GM18499 (cell line): ENCODE measurements around the gene PRH2.

Experiments used
- ATAC-seq: cut with Tn5 transposase; IDR thresholded peaks from one replicate; pipeline ENCODE4 v1.9.1; 2021; ENCODE audit warnings: moderate number of reproducible peaks; ENCODE audit not compliant: insufficient read depth, unreplicated experiment

The PRH2 gene

DNA sequence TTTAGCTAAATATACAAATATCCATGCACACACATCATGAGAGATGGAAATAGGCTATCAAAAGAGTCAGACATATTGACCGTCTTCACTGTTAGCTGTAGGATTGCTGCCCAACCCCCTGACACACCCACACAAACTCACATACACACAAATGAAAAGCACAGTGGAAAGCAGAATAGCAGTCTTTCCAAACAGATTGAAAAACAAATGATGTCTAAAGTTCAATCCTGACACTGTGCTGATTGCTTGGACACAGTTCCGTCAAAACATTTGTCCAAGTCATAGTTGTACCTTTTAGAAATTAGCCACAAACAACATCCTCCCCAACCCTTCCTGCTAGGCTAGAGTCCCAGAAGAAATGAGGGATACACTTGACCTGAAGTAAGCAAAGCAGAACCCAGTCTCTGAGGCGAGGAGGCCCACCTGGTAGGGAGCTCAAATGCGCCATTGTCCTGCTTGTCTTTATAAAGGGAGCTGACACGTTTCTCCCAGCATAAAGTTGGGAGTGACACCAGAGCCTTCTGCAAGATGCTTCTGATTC is at the start of gene PRH2:
PRH2 (plus strand) TSS at position 491 of the 541 bp plus-strand sequence; CDS start at position 529, 38 bp downstream.
- no peak for ATAC-seq

DNA sequence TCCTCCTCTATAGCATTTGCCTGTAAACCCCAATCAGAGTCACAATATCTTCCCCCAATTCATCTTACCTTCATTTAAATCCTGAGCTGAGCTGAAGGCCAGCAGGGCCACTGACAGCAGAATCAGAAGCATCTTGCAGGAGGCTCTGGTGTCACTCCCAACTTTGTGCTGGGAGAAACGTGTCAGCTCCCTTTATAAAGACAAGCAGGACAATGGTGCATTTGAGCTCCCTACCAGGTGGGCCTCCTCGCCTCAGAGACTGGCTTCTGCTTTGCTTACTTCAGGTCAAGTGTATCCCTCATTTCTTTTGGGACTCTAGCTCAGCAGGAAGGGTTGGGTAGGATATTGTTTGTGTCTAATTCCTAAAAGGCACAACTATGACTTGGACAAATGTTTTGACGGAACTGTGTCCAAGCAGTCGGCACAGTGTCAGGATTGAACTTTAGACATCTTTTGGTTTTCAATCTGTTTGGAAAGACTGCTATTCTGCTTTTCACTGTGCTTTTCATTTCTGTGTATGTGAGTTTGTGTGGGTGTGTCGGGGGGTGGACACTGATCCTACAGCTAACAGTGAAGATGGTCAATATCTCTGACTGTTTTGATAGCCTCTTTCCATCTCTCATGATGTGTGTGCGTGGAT is 44.8 kb upstream of the PRH2 start, which contains the start of gene PRH1:
PRH1 (minus strand) TSS at position 170 of the 640 bp plus-strand sequence; CDS start at position 132, 38 bp downstream.
- ATAC-seq: no peak

DNA sequence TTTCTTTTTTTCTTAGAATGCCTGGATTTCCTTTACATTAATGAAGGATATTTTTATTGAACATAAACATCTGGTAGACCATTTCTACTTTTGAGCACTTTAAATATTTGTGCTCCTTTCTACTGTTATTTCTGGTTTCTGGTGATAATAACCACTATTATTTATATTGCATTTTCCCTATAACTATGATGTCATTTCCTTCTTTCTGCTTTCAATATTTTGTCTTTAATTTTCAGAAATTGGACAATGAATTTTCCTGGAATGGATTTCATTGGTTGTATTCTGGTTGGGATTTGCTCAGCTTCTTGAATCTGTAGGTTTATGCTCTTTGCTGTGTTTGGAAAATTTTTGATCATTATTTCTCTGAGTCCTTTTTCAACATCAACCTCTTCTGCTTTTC is 39.8 kb upstream of the PRH2 start:
- ATAC-seq: no peak

DNA sequence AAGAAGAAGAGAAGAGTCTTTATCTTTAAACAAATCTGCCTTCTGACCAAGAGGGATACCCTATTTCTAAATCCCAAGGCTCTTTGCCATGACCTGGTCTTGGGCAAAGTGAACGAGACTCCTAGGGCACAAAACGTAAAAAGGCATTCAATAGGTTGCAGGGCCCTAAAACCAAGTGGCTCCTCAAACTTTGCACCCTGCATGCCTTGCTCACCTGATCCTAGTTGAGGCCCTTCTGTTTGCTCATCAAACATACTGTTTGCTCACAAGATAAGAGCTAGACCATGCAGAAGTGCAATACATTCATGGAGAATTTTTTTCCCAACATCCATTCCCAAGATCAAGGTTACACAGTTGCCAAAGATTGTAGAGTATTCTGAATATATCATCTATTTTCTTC is 37.1 kb upstream of the PRH2 start:
- ATAC-seq: no peak

DNA sequence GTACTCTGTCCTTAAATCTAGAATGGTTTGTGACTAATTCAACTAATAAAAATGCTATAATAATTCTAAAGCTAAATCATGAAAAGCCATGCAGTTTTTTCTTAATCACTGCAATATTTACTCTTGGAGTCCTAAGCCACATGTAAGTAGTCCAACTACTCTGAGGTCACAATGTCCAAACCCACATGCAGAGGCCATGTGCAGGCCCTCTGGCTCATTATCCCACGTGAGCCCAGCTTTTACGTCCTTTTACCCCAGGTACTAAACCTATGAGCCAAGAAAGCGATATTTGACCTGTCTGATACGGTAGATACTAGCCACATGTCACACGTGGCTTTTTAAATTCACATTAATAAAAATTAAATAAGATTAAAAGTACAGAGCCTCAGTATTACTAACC is 32.2 kb upstream of the PRH2 start:
- ATAC-seq: no peak

DNA sequence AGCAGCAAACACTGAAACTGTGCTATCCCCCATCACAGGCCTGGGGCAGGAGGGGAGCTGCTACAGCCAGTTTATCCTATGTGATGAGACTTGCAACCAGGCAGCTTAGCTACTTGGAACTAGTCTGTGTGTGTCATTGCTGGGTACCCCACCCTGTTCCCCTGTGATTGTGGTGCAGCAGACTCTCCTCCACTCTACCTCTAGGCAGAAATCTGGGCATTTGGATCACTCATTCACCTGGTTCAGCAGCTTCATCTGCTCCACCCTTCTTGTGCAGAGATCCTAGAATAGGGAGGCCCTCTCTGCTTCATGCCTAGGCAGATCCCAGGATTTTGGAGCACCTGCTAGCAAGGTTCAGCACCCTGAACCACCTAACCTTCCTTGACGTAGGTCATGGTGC is 28.5 kb upstream of the PRH2 start:
- no peak for ATAC-seq

DNA sequence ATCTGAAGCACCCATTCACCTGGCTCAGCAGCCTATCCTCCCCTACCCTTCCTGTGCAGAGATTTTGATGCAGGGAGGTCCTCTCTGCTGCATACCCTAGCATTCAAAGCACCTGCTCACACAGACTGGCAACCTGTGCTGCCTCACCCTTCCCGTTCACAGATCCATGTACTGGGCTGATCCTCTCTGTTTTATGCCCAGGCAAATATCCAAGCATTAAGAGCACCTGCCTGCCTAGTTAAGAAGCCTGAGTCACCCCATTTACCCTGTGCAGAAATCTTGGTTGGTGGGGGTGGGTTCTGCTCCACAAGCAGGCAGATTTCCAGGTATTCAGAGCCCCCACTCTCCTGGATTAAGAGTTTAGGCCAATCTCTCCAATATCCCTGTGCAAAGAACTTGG is 28.1 kb upstream of the PRH2 start:
- no peak for ATAC-seq

DNA sequence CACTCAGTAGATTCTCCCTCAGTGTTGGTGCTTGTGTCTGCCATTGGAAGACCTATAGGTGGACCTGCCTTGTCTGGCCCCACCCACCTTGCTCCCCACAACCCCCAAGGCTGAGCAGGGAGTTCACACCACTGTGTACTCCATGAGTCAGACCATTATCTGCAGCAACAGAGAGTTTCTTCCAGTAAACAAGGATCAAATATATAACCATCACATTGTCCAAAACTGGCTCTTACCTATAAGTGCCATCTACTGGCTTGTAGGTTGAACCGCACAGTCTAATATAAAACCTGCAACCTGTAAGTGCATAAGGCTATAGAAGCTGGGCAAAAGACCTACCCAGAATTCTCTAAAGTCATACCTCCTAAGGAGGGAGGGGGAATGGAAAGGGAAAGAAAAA is 27.6 kb upstream of the PRH2 start:
- no peak for ATAC-seq

DNA sequence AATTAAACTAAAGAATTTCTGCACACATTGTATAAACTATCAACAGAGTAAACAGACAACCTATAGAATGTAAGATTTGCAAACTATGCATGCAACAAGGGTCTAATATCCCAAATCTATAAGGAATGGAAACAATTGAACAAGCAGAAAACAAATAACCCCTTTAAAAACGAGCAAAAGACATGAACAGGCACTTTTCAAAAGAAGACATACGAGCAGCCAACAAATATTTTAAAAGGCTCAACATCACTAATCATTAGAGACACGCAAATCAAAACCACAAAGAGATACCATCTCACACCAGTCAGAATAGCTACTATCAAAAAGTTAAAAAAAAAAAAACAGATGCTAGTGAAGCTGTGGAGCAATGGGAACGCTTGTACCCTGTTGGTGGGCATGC is 24.4 kb upstream of the PRH2 start:
- no peak for ATAC-seq

DNA sequence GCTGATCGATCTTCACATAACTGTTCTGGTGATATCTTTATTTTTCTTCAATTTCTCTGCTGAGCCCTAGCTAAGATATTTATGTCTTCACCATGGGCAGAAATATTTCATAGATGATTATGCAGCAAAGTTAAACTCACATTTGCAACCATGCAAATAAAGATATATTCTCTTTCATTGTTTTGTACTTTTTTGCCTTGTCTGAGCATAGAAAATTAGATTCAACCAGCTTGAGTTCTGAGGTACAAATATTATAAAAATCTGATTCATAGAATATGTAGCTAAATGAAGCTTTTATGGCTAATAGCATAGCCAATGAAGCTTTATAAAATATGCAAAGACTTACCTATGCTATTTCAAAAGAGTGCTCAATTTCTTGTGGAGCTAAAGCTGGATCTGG is 19.6 kb upstream of the PRH2 start, which contains the start of gene TAS2R13:
TAS2R13 (minus strand) TSS at position 101 of the 400 bp plus-strand sequence. CDS start 264 bp downstream, outside the sequence.
- ATAC-seq: no peak

DNA sequence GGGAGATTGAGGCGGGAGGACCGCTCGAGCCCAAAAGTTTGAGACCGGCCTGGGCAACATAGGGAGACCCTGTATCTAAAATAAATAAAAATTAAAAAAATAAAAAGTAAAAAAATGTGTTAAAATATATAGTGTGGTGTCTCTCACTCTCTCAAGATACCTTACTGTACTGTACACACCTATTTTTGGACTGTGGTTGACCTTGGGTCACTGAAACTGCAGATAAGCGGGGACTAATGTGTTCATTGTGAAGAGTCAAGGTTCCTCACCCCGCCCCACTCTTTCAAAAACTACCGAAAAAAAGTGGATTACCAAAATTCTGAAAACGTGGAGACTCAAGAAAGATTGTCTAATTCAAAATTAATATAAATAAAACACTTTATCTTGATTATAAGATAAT is 18.7 kb upstream of the PRH2 start:
- ATAC-seq: no peak

DNA sequence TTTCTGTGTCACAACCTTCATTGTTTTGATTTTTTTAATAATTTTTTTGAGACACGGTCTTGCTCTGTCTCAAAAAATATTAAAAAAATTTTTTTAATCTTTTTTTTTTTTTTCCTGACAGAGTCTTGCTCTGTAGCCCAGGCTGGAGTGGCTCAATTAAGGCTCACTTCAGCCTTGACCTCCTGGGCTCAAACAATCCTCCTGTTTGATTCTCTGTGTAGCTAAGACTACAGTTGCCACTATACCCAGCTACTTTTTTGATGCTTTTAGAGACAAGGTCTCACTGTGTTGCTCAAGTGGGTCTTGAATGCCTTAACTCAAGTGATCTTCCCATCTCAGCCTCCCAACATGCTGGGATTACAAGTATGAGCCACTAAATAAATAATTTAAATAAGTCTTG is 9.2 kb upstream of the PRH2 start:
- no peak for ATAC-seq

DNA sequence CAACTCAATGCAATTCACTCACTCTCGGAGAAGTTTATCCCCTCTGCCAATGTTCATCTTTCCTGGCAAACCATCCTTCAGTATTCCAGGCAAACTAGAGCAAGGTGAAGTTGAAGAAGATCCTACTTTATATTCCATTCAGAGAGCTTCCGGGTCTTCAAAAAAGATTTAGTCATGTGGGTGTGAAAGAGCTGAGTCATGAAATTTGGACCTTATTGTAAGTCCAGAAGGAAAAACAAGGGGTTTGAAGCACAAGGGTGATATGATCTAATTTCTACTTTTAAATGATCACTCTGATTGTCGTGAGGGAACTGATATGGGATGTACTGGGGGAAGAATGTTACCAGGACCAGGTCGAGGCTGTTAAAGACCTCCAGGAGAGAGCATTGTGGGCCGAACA is 2.8 kb upstream of the PRH2 start:
- ATAC-seq: no peak

DNA sequence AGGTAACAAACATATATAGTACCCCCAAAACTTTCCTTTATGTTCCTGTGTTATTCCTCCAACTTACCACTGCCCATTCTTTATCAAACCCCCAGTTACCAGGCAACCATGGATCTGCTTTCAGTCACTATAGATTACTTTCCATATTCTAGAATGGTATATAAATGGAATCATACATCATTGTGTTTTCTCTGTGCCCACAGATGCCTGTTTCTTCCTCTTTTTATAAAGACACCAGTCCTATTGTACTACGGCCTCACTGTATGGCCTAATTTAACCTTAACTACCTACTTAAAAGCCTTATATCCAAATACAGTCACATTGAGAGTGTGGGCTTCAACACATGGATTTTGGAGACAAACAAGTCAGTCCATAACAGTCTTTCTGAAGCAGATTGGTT is 7.5 kb downstream of the PRH2 start:
- no peak for ATAC-seq

DNA sequence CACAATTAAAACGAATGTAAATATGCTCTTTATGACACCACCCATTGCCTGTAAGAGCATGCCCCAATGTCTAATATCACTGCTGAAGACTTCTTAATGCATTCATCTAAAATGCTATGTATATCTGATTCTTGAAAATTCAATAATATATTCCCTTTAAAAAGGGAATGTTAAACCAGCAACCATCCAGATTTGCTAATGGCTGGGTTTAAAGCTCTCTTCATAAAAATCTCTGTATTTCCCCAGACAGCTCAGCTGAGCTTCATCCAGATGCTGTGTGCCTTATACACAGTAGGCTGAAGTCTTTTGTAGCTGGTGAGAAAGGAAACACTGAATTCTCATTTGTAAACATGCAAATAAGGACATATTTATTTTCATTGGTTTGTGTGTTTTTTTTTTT is 10.1 kb downstream of the PRH2 start, which contains the start of gene TAS2R14:
TAS2R14 (minus strand) TSS at position 101 of the 400 bp plus-strand sequence; CDS start at position 45, 56 bp downstream.
- ATAC-seq: no peak

DNA sequence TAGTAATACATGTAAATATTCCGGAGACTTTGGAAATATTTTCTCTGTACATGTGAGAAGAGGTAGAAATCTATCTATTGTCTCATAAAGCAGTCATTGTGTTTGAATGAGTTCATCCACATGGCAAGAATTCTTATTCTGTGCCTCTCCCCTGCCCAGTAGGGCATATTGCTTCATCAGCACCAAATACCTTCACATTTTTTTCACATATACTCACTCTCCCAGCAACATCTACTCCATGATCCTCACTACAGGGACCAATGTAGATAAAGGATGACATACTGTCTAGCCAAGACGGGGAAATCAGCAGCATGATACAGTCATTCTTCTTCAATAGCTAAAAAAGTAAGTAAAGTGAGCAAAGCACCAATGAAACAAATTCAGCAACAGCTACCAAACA is 11.4 kb downstream of the PRH2 start:
- no peak for ATAC-seq

DNA sequence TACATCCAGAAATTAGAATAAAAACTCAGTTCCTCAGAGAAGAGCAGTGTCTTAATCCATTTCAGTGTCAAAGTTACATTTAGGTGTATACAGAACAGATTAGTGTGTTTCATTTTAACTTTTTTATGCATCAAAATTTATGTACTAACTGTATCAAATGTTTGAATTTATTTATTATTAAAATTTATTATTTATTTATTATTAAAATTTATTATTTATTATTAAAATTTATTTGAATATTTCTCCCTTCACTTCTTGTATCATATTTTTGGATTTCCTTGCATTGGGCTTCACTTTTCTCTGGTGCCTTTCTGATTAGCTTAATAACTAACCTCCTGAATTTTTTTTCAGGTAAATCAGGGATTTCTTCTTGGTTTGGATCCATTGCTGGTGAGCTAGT is 12.3 kb downstream of the PRH2 start:
- ATAC-seq: no peak

DNA sequence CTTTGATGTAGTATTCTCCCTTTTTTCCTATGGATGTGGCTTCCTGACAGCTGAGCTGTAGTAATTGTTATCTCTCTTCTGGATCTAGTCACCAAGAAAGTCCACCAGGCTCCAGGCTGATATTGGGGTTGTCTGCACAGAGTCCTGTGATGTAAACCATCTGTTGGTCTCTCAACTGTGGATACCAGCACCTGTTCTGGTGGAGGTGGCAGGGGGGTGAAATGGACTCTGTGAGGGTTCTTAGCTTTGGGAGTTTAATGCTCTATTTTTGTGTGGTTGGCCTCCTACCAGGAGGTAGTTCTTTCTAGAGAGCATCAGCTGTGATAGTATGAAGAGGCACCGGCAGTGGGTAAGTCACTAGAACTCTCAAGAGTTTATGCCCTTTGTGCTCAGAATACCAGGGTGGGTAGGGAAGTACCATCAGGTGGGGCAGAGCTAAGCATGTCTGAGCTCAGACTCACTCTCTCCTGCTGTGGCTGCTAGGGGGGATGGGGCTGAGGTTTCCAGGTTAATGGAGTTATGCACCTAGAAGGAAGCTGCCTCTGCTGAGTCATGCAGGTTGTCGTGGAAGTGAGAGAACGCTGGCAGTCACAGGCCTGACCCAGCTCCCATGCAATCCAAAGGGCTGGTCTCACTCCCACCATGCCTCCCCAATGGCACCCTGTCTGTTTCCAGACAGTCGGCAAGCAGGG is 13.0 kb downstream of the PRH2 start:
- no peak for ATAC-seq

DNA sequence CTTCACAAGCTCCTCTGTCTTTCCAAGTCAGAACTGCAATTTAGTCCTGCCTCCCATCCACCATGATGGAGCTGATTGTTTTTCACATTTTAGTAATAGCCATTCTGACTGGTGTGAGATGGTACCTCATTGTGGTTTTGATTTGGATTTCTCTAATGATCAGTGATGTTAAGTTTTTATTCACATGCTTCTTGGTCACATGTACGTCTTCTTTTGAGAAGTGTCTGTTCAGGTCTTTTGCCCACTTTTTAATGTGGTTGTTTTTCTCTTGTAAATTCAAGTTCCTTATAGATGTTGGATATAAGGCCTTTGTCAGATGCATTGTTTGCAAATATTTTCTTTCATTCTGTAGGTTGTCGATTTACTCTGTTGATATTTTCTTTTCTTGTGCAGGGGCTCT is 14.1 kb downstream of the PRH2 start:
- no peak for ATAC-seq

DNA sequence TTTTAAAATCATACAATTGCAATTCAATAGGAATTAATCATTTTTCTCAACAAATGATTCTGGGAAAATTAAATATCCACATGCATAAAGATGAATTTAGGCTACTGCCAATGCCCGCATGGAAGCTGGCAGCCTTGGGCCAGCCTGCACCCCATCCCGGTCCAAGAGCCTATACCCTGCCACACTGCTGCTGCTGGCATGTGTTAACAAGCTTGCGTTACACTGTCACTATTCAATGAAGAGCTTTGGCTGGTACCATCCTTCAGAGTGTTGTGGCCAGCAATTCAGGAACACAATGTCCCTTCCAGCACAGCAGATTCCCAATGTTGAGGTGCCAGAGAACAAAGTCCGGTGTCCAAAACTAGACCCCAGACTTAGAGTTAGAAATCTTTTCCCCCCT is 23.6 kb downstream of the PRH2 start:
- ATAC-seq: no peak

DNA sequence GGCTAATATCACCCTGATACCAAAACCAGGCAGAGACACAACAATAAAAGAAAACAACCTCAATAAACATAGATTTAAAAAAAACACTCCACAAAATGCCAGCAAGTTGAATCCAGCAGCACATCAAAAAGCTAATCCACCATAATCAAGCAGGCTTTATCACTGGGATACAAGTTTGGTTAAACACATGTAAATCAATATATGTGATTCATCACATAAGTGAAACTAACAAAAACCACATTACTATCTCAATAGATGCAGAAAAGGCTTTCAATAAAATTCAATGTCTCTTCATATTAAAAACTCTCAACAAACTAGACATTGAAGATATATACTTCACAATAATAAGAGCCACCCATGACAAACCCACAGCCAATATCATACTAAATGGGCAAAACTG is 27.0 kb downstream of the PRH2 start:
- no peak for ATAC-seq

DNA sequence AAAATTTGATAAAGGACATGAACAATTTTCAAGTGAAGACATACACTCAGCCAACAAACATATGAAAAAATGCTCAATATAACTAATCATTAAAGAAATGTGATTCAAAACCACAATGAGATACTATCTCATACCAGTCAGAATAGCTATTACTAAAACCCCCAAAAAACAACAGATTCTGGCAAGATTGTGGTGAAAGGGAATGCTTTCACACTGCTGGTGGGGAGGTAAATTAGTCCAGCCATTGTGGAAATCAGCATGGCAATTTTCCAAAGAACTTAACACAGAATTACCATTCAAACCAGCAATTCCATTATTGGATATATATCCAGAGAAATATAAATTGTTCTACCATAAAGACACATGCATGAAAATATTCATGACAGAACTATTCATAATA is 28.7 kb downstream of the PRH2 start:
- no peak for ATAC-seq
